Right lung (tissue), 10 donors: Measurements from ENCODE around the gene ACTG1. TPM values are rescaled to one million over a fixed set of nuclear protein-coding genes. Genes with fewer than 3 reads are reported as not detected.

ENCODE experiments used
- DNase-seq, 2 donors: peaks; one replicate each; pipeline ENCODE4 v3.0.0-alpha.2; 2013
- long read RNA-seq, 8 donors: transcript quantifications; one replicate each; lab custom pipeline, GENCODE V29; 2026
- polyA plus RNA-seq, 5 donors: library from polyadenylated mRNA; unstranded; fragments of 120-200 nt; gene quantifications; one replicate each; pipeline versions ENCODE4 v1.2.1 to v1.2.3, GENCODE V29; 2013; ENCODE audit warnings: inconsistent platforms in 1 of 5, low replicate concordance in 1 of 5; ENCODE audit not compliant: insufficient read length in 5 of 5, insufficient read depth in 1 of 5

ACTG1 gene
- polyA plus RNA-seq = 1,000 to 10,000 TPM; 2,069 to 3,045 (median 2,504) TPM
- long read RNA-seq, donor 1, transcript ACTG1-212 (4 exons, 1,698 nt) = minor isoform, 201 of 3,579 reads
- long read RNA-seq, donor 1, transcript ACTG1-207 (3 exons, 1,678 nt) = minor isoform, 202 of 3,579 reads
- long read RNA-seq, donor 1, transcript ACTG1-214 (7 exons, 1,720 nt) = minor isoform, 188 of 3,579 reads
- long read RNA-seq, donor 1, transcript ACTG1-206 (6 exons, 1,919 nt) = major isoform, 683 of 3,579 reads
- long read RNA-seq, donor 1, partial matches to known transcripts = 2,117 of 3,579 reads
- long read RNA-seq, donor 1, other reads (novel, unspliced or antisense) = 28 of 3,579 reads
- long read RNA-seq, donor 2, transcript ACTG1-210 (5 exons, 2,256 nt) = minor isoform, 140 of 1,723 reads
- long read RNA-seq, donor 2, transcript ACTG1-212 (4 exons, 1,698 nt) = minor isoform, 65 of 1,723 reads
- long read RNA-seq, donor 2, transcript ACTG1-214 (7 exons, 1,720 nt) = minor isoform, 108 of 1,723 reads
- long read RNA-seq, donor 2, transcript ACTG1-206 (6 exons, 1,919 nt) = major isoform, 728 of 1,723 reads
- long read RNA-seq, donor 2, partial matches to known transcripts = 591 of 1,723 reads
- long read RNA-seq, donor 2, other reads (novel, unspliced or antisense) = 22 of 1,723 reads
- long read RNA-seq, donor 3, transcript ACTG1-207 (3 exons, 1,678 nt) = minor isoform, 159 of 2,132 reads
- long read RNA-seq, donor 3, transcript ACTG1-212 (4 exons, 1,698 nt) = minor isoform, 138 of 2,132 reads
- long read RNA-seq, donor 3, transcript ACTG1-206 (6 exons, 1,919 nt) = major isoform, 396 of 2,132 reads
- long read RNA-seq, donor 3, transcript ACTG1-214 (7 exons, 1,720 nt) = minor isoform, 119 of 2,132 reads
- long read RNA-seq, donor 3, partial matches to known transcripts = 1,182 of 2,132 reads
- long read RNA-seq, donor 3, other reads (novel, unspliced or antisense) = 28 of 2,132 reads
- long read RNA-seq, donor 4, transcript ACTG1-210 (5 exons, 2,256 nt) = minor isoform, 120 of 1,887 reads
- long read RNA-seq, donor 4, transcript ACTG1-214 (7 exons, 1,720 nt) = minor isoform, 135 of 1,887 reads
- long read RNA-seq, donor 4, transcript ACTG1-206 (6 exons, 1,919 nt) = major isoform, 445 of 1,887 reads
- long read RNA-seq, donor 4, transcript ACTG1-207 (3 exons, 1,678 nt) = minor isoform, 94 of 1,887 reads
- long read RNA-seq, donor 4, partial matches to known transcripts = 977 of 1,887 reads
- long read RNA-seq, donor 4, other reads (novel, unspliced or antisense) = 20 of 1,887 reads
- long read RNA-seq, donor 5, transcript ACTG1-214 (7 exons, 1,720 nt) = minor isoform, 149 of 3,270 reads
- long read RNA-seq, donor 5, transcript ACTG1-210 (5 exons, 2,256 nt) = minor isoform, 199 of 3,270 reads
- long read RNA-seq, donor 5, transcript ACTG1-206 (6 exons, 1,919 nt) = major isoform, 932 of 3,270 reads
- long read RNA-seq, donor 5, transcript ACTG1-212 (4 exons, 1,698 nt) = minor isoform, 147 of 3,270 reads
- long read RNA-seq, donor 5, partial matches to known transcripts = 1,665 of 3,270 reads
- long read RNA-seq, donor 5, other reads (novel, unspliced or antisense) = 40 of 3,270 reads
- long read RNA-seq, donor 6, transcript ACTG1-214 (7 exons, 1,720 nt) = minor isoform, 160 of 4,990 reads
- long read RNA-seq, donor 6, transcript ACTG1-206 (6 exons, 1,919 nt) = major isoform, 1,358 of 4,990 reads
- long read RNA-seq, donor 6, transcript ACTG1-212 (4 exons, 1,698 nt) = minor isoform, 134 of 4,990 reads
- long read RNA-seq, donor 6, transcript ACTG1-210 (5 exons, 2,256 nt) = minor isoform, 266 of 4,990 reads
- long read RNA-seq, donor 6, partial matches to known transcripts = 2,904 of 4,990 reads
- long read RNA-seq, donor 6, other reads (novel, unspliced or antisense) = 73 of 4,990 reads
- long read RNA-seq, donor 7, transcript ACTG1-206 (6 exons, 1,919 nt) = major isoform, 1,199 of 3,190 reads
- long read RNA-seq, donor 7, transcript ACTG1-210 (5 exons, 2,256 nt) = minor isoform, 689 of 3,190 reads
- long read RNA-seq, donor 7, transcript ACTG1-207 (3 exons, 1,678 nt) = minor isoform, 50 of 3,190 reads
- long read RNA-seq, donor 7, transcript ACTG1-212 (4 exons, 1,698 nt) = minor isoform, 160 of 3,190 reads
- long read RNA-seq, donor 7, partial matches to known transcripts = 947 of 3,190 reads
- long read RNA-seq, donor 7, other reads (novel, unspliced or antisense) = 90 of 3,190 reads
- long read RNA-seq, donor 8, transcript ACTG1-210 (5 exons, 2,256 nt) = minor isoform, 46 of 948 reads
- long read RNA-seq, donor 8, transcript ACTG1-212 (4 exons, 1,698 nt) = minor isoform, 59 of 948 reads
- long read RNA-seq, donor 8, transcript ACTG1-214 (7 exons, 1,720 nt) = minor isoform, 62 of 948 reads
- long read RNA-seq, donor 8, transcript ACTG1-206 (6 exons, 1,919 nt) = major isoform, 205 of 948 reads
- long read RNA-seq, donor 8, partial matches to known transcripts = 524 of 948 reads
- long read RNA-seq, donor 8, other reads (novel, unspliced or antisense) = 11 of 948 reads

- DNase-seq = peak; percentile 95 to 97
Measured at GRCh38 chr17:81512562-81513371, at the start of gene ACTG1. Gene ACTG1, minus strand, starts transcription at chr17:81512799. Its CDS starts 445 bp downstream, at chr17:81512354.

DNA sequence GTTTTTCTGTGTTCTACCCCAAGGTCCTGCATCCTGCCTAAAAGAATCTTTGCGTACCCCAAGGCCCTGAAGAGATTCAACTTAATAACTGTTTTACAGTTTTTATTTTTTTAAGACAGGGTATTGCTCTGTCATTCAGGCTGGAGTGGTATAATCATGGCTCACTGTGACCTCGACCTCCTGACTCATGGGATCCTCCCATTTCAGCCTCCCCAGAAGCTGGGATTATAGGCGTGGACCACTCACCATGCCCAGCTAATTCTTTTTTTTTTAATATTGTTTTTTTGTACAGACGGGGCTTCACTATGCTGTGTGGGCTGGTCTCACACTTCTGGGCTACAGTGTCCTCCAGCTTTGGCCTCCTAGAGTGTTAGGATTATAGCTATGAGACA lies 48.9 kb upstream of the ACTG1 start:
- DNase-seq = no peak

- no peak for DNase-seq
Measured at GRCh38 chr17:81558941-81559806, 46.6 kb upstream of the ACTG1 start.

DNA sequence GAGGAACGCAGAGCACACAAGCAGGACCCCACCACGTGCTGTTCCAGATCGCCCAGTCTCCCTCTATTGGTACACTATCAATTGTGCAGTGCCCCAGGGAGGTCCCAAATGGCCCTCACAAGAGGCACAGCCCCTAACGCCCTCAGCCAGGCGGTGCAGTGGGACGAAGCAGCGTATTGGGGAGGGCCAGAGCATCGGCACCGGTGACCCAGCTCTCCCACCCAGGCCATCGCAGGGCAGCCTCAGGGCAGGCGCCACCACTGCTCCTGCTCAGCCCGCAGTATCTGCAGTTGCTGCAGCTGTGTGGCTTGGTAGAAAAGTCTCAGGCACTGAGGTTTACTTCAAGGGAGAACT lies 45.5 kb upstream of the ACTG1 start:
- no peak for DNase-seq

DNA sequence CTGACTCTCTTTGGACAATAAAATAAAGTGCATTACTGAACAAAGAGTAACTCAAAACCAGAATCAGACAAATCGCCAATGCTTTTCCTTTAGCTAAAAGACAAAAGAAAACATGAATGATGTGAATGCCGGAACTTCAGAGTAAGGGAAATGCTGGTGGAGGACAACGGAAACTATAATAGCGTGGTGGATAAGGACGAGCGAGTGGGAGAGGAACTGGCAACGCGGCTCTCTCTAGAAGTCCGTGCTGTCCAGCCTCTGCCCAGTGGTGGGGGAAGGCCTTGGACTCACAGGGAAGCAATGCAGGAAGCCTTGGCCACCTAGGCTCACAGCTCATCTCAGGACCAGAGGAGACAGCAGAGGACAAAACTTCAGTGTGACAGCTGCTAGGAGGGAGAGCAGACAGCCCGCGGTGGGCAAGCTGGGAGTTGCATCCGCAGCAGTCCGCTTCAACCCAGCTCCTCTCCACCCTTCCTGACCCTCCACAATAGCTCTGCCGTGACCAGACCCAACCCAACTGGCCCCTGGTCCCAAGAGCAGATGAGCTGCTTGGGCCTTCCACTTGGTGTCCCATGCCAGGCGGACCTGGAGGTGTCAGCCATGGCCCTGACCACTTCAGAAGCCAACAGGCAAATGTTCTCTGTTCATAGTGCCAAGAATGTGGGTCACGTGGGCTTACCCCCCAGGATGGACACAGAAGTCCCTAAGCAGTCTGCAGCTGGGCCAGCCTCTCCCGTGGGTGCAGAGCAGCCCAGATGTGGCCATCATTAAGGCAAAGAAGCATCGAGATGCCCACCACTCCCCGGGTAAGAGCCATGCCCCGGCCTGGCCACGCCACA lies 44.9 kb upstream of the ACTG1 start:
- no peak for DNase-seq

DNA sequence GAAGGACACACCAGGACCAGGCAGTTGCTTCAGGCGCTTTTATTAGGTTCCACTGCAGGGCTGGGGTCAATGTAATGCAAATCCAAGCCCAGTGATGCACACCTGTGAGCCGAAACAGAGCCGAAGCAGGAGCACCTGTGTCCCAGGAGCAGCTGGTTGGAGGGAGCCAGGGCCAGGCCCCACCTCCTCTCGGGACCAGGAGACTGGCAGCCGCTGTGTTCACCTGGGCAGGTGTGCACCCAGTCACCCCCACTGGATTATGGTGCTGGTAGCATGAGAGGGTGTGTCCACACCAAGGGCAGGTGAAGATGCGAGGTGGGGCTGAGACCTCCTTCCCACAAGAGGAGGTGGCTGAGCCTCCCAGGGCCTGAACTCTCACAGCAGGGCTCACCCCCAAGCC lies 44.3 kb upstream of the ACTG1 start:
- no peak for DNase-seq

GRCh38 chr17:81556175-81556691 lies 43.6 kb upstream of the ACTG1 start:
- DNase-seq = no peak

DNA sequence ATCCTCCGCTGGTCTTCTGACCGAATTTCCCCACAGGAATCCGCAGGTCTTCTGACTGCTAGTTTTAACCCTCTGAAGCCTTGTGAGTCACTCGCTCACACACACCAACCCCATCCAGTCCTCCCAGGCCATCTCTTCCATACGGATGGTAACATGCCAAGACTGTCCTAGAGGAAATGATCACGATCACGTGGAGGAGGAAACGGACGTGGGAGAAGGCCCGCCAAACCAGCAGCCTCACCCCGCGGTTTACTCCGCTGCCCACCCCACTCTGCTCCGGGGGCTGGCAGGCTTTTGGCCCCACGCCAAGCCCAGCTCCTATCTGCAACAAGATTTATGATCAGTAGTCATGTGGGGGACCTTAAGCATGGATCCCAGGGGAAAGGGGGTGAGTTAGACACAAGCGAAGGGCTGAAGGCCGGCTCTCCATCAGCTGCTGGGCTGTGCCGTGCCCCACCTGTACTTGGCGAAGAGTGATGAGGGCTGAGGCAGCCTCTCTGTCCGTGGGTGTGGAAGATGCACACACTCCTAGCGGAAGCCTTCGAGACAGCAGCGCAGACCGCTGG lies 41.1 kb upstream of the ACTG1 start:
- DNase-seq = no peak

DNA sequence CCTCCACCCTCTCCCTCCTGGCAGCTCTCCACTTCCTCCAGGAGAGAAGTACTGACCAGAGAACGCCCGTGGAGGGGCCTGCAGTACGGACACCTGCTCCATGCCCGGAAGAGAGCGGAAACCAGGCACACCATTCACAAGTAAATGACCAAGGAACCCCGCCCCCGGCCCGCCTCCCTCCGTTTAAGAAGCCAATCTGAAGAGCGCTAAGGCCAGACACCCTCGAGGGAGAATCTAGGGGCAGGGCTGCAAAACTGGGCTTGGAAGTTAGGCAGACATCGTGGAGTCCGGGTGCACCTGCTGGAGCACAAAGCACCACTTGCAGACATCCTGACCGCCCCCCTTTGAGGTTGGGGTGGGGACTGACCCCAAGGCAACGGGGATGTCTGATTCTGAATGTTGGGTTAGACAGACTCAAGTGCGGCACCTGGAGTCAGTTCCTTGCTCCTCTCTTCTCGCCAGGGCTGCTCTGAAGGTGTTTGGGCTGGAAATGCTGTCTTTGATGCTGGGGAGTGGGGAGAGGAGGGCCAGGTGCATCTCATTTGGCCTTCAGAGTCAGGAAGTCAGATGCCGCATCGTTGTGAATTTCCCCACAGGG lies 40.5 kb upstream of the ACTG1 start:
- DNase-seq = peak; percentile 44 to 48

- peak; percentile 79 to 82 for DNase-seq
Measured at GRCh38 chr17:81552244-81553017, 39.8 kb upstream of the ACTG1 start, which contains the start of gene FAAP100. Gene FAAP100, minus strand, starts transcription at chr17:81552353. Its CDS starts 23 bp downstream, at chr17:81552330.

DNA sequence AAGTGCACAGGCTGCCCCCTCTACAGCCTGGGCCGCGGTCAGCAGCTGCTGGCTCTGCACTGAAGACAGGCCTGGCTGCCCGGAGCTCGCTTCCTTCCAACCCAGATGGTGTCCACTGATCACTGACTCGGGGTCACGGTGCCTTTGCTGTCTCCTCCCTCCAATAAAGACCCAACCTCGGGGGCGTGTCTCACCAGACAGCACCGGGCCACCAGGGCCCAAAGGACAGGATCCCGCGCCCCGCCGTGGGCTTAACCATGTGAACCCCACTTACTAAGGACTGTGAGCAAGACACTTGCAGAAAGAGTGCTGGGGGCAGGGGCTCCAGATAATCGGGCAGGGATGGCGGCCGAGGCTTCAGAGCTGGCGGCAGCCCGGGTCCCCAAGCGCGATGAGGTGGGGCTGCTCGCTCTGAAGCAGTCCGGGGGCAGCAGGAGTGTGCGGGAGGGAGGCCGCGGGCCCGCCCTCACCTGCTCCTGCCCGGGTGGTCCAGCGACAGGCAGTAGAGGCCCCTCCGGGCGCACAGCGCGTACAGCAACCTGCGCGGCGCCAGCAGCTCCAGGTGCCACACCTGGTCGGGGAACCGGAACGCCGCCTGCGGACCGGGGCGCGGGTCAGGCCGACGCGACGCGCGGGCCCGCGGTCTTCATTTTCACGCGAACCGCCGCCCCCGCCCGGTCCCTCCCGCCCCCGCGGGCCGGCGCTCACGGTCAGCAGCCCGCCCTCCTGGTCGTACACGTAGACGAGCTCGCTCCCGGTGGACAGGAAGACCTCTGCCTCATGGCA lies 39.1 kb upstream of the ACTG1 start:
- no peak for DNase-seq

- no peak for DNase-seq
Measured at GRCh38 chr17:81550830-81551457, 38.3 kb upstream of the ACTG1 start.

GRCh38 chr17:81550285-81550684 lies 37.7 kb upstream of the ACTG1 start:
- no peak for DNase-seq
